H9 (cell line): Measurements from ENCODE around the gene ZNF346. TPM values are rescaled to one million over a fixed set of nuclear protein-coding genes. Genes with fewer than 3 reads are reported as not detected.

Source experiments
- DNase-seq: peaks from one replicate; pipeline ENCODE4 v3.0.0-alpha.2; 2017
- H2AFZ ChIP-seq: one replicate; pipeline ENCODE4 v1.6.1; 2013; ENCODE audit warnings: mild to moderate bottlenecking, low read length, control low read depth, moderate library complexity
- H2AK5ac ChIP-seq: 2 replicates; pipeline ENCODE4 v1.6.1; 2013; ENCODE audit warnings: low read length, control low read depth, mixed read lengths; ENCODE audit not compliant: insufficient read length
- H2BK120ac ChIP-seq: one replicate; pipeline ENCODE4 v1.6.1; 2013; ENCODE audit warnings: low read depth, mild to moderate bottlenecking, low read length, control low read depth, inconsistent platforms; ENCODE audit not compliant: poor library complexity, severe bottlenecking
- H2BK12ac ChIP-seq: 2 replicates; pipeline ENCODE4 v1.6.1; 2013; ENCODE audit warnings: low read length, control low read depth, mixed read lengths, low read depth; ENCODE audit not compliant: insufficient read length
- H2BK15ac ChIP-seq: 2 replicates; pipeline ENCODE4 v1.6.1; 2013; ENCODE audit warnings: low read depth, low read length, control low read depth
- H2BK20ac ChIP-seq: one replicate; pipeline ENCODE4 v1.6.1; 2013; ENCODE audit warnings: low read depth, mild to moderate bottlenecking, low read length, control low read depth, inconsistent platforms; ENCODE audit not compliant: poor library complexity, severe bottlenecking
- H2BK5ac ChIP-seq: 2 replicates; pipeline ENCODE4 v1.6.1; 2013; ENCODE audit warnings: low read length, control low read depth, mixed read lengths; ENCODE audit not compliant: insufficient read length
- H3K14ac ChIP-seq: 2 replicates; pipeline ENCODE4 v1.6.1; 2013; ENCODE audit warnings: low read length, control low read depth; ENCODE audit not compliant: insufficient read depth
- H3K18ac ChIP-seq: 2 replicates; pipeline ENCODE4 v1.6.1; 2013; ENCODE audit warnings: low read depth, mild to moderate bottlenecking, mixed read lengths, low read length, control low read depth; ENCODE audit not compliant: insufficient read length
- H3K23ac ChIP-seq: 2 replicates; pipeline ENCODE4 v1.6.1; 2013; ENCODE audit warnings: low read length, control low read depth, mixed read lengths, low read depth; ENCODE audit not compliant: insufficient read length
- H3K23me2 ChIP-seq: 2 replicates; pipeline ENCODE4 v1.6.1; 2013; ENCODE audit warnings: low read depth, mild to moderate bottlenecking, mixed read lengths, low read length, control low read depth; ENCODE audit not compliant: insufficient read length, poor library complexity, severe bottlenecking
- H3K27ac ChIP-seq: 2 replicates; pipeline ENCODE4 v1.5.1; 2013; ENCODE audit warnings: low read length, control low read depth, mixed read lengths, low read depth; ENCODE audit not compliant: insufficient read length
- H3K27me3 ChIP-seq: 2 replicates; pipeline ENCODE4 v1.6.1; 2013; ENCODE audit warnings: low read length, control low read depth, inconsistent platforms; ENCODE audit not compliant: insufficient read depth
- H3K4ac ChIP-seq: 2 replicates; pipeline ENCODE4 v1.6.1; 2013; ENCODE audit warnings: low read depth, mild to moderate bottlenecking, control low read depth, inconsistent platforms, low read length, moderate library complexity
- H3K4me1 ChIP-seq: 2 replicates; pipeline ENCODE4 v1.6.1; 2013; ENCODE audit warnings: low read length, control low read depth, inconsistent platforms; ENCODE audit not compliant: insufficient read depth
- H3K4me2 ChIP-seq: 2 replicates; pipeline ENCODE4 v1.6.1; 2013; ENCODE audit warnings: low read length, control low read depth, mixed read lengths; ENCODE audit not compliant: insufficient read length, insufficient read depth
- H3K56ac ChIP-seq: 2 replicates; pipeline ENCODE4 v1.6.1; 2013; ENCODE audit warnings: low read depth, mild to moderate bottlenecking, mixed read lengths, low read length, control low read depth; ENCODE audit not compliant: insufficient read length
- H3K79me1 ChIP-seq: 2 replicates; pipeline ENCODE4 v1.6.1; 2013; ENCODE audit warnings: low read depth, mild to moderate bottlenecking, moderate library complexity, low read length, control low read depth, inconsistent platforms; ENCODE audit not compliant: insufficient read depth, poor library complexity, severe bottlenecking
- H3K79me2 ChIP-seq: 2 replicates; pipeline ENCODE4 v1.6.1; 2013; ENCODE audit warnings: low read length, control low read depth, inconsistent platforms; ENCODE audit not compliant: insufficient read depth
- H3K9ac ChIP-seq: 2 replicates; pipeline ENCODE4 v1.6.1; 2013; ENCODE audit warnings: low read length, control low read depth, mixed read lengths; ENCODE audit not compliant: insufficient read length; ENCODE audit errors: extremely low read depth
- H3K9me3 ChIP-seq: one replicate; pipeline ENCODE4 v1.6.1; 2013; ENCODE audit warnings: low read depth, low read length, inconsistent platforms; ENCODE audit not compliant: control insufficient read depth
- H3T11ph ChIP-seq: one replicate; pipeline ENCODE4 v1.6.1; 2013; ENCODE audit warnings: mild to moderate bottlenecking, low read length, control low read depth, inconsistent platforms
- H4K20me1 ChIP-seq: one replicate; pipeline ENCODE4 v1.6.1; 2013; ENCODE audit not compliant: control insufficient read depth, insufficient read length, insufficient read depth
- H4K5ac ChIP-seq: 2 replicates; pipeline ENCODE4 v1.6.1; 2013; ENCODE audit warnings: low read depth, mild to moderate bottlenecking, mixed read lengths, low read length, control low read depth; ENCODE audit not compliant: insufficient read length
- H4K8ac ChIP-seq: replicated peaks from 2 replicates; pipeline ENCODE4 v1.6.1; 2013; ENCODE audit warnings: low read length, control low read depth, mixed read lengths, low read depth; ENCODE audit not compliant: insufficient read length
- H4K91ac ChIP-seq: 2 replicates; pipeline ENCODE4 v1.6.1; 2013; ENCODE audit warnings: low read depth, mild to moderate bottlenecking, moderate library complexity, mixed read lengths, low read length, control low read depth; ENCODE audit not compliant: insufficient read length
- H3K27ac Mint-ChIP-seq, 3 experiments: 2 replicates in 2 of 3; 3 replicates in 1 of 3; pipeline ENCODE4 v1.8.0; 2020 to 2021; ENCODE audit warnings: mixed read lengths in 3 of 3, mild to moderate bottlenecking in 1 of 3, moderate library complexity in 1 of 3
- H3K27me3 Mint-ChIP-seq: 2 replicates; pipeline ENCODE4 v1.8.0; 2021; ENCODE audit warnings: low read depth, mild to moderate bottlenecking, moderate library complexity, mixed read lengths
- H3K36me3 Mint-ChIP-seq, 3 experiments: 2 replicates in 2 of 3; 3 replicates in 1 of 3; pipeline ENCODE4 v1.8.0; 2020 to 2021; ENCODE audit warnings: low read depth in 3 of 3, mixed read lengths in 3 of 3; ENCODE audit not compliant: insufficient read depth in 1 of 3
- H3K4me1 Mint-ChIP-seq, 2 experiments: 2 replicates each; pipeline ENCODE4 v1.8.0; 2020; ENCODE audit warnings: mixed read lengths in 2 of 2
- H3K4me3 Mint-ChIP-seq, 2 experiments: 2 replicates in 1 of 2; 3 replicates in 1 of 2; pipeline ENCODE4 v1.8.0; 2020 to 2021; ENCODE audit warnings: mild to moderate bottlenecking in 2 of 2, mixed read lengths in 2 of 2, moderate library complexity in 1 of 2
- H3K9me3 Mint-ChIP-seq, 2 experiments: 2 replicates in 1 of 2; 3 replicates in 1 of 2; pipeline ENCODE4 v1.8.0; 2020; ENCODE audit warnings: mild to moderate bottlenecking in 2 of 2, mixed read lengths in 2 of 2, moderate library complexity in 1 of 2
- CTCF ChIP-seq: fragments of 200-600 bp; sonication (generic); conservative IDR thresholded peaks from 3 replicates; pipeline ENCODE4 v1.8.0; 2021; ENCODE audit warnings: antibody characterized with exemption, mild to moderate bottlenecking
- WGBS: extraction: QIAGEN DNeasy Blood & Tissue Kit; methylation state at CpG from one replicate; pipeline ENCODE4 v1.1.7; 2013; ENCODE audit warnings: missing lambda C conversion rate, low lambda C conversion rate, mixed read lengths; ENCODE audit not compliant: insufficient read length; ENCODE audit errors: extremely low coverage; 5-methylcytosine and 5-hydroxymethylcytosine counted together
- total RNA-seq: library from RNA; stranded (reverse); gene quantifications from 2 replicates; pipeline ENCODE4 v1.2.1, GENCODE V29; 2021

ZNF346 gene
- total RNA-seq, 1 experiment from 2014 or later: 22.7 TPM

DNA sequence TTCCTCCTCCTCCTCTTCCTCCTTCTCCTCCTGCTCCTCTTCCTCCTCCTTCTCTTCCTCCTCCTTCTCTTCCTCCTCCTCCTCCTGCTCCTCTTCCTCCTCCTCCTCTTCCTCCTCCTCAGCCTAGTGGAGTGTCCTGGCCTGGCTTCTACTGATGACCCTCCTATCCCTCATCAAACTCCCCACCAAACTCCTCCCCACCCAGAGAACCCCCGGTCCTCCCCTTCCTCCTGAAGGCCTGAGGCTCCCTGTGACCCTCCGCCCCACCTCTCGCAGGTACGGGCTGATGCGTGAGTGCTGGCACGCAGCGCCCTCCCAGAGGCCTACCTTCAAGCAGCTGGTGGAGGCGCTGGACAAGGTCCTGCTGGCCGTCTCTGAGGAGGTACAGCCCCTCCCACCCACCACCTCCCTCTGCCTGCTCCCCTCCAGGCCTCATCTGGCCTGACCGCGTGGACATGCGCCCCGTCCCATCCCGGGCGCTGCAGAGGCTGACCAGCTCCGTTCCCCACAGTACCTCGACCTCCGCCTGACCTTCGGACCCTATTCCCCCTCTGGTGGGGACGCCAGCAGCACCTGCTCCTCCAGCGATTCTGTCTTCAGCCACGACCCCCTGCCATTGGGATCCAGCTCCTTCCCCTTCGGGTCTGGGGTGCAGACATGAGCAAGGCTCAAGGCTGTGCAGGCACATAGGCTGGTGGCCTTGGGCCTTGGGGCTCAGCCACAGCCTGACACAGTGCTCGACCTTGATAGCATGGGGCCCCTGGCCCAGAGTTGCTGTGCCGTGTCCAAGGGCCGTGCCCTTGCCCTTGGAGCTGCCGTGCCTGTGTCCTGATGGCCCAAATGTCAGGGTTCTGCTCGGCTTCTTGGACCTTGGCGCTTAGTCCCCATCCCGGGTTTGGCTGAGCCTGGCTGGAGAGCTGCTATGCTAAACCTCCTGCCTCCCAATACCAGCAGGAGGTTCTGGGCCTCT, 74.8 kb downstream of the ZNF346 start:
- Mint-ChIP-seq H3K27me3 (no peaks in the 10 kb centered on the region), H3K4me1 (peaks cover 16 to 30% of the 10 kb centered on the region in 2 experiments), H3K9me3 (no peaks in the 10 kb centered on the region), H3K27ac (peak overlapping the region in 2 of 3 experiments; percentile 80 to 86; a peak in 3 of 7 replicates), H3K4me3 (no peak overlapping the region), H3K36me3 (peaks cover 9 to 40% (median 30%) of the 10 kb centered on the region in 3 experiments; a peak in 6 of 7 replicates)
- H3K9me3 ChIP-seq: no peaks in the 10 kb centered on the region
- no peak overlapping the region for H3K9ac ChIP-seq
- H2BK15ac ChIP-seq: no peak overlapping the region
- WGBS: no CpG with 5 or more reads among the region's 30 CpGs
- no peak overlapping the region for H3K56ac ChIP-seq
- no peak overlapping the region for H3K27ac ChIP-seq
- DNase-seq: no peak
- no peaks in the 10 kb centered on the region for H4K20me1 ChIP-seq
- no peaks in the 10 kb centered on the region for H3K79me2 ChIP-seq
- H3K14ac ChIP-seq: no peak overlapping the region; the same call in 1 of the 2 replicates
- H3K18ac ChIP-seq: no peak overlapping the region
- H3K4ac ChIP-seq: no peak overlapping the region
- no peaks in the 10 kb centered on the region for H3K27me3 ChIP-seq
- no peak overlapping the region for H2AFZ ChIP-seq
- TF ChIP-seq CTCF: no peak
- no peak overlapping the region for H2BK120ac ChIP-seq
- no peak overlapping the region for H3K4me2 ChIP-seq
- H4K8ac ChIP-seq: no peak overlapping the region
- no peak overlapping the region for H2BK5ac ChIP-seq
- peaks cover 5% of the 10 kb centered on the region; the same call in 1 of the 2 replicates for H3K4me1 ChIP-seq
- H4K5ac ChIP-seq: no peak overlapping the region
- no peaks in the 10 kb centered on the region for H3K23me2 ChIP-seq
- H2BK20ac ChIP-seq: no peak overlapping the region
- H4K91ac ChIP-seq: no peak overlapping the region
- H3K23ac ChIP-seq: no peak overlapping the region
- H3T11ph ChIP-seq: no peak overlapping the region
- no peak overlapping the region for H2BK12ac ChIP-seq
- H2AK5ac ChIP-seq: no peak overlapping the region
- no peaks in the 10 kb centered on the region for H3K79me1 ChIP-seq
